Large intestine (tissue), 3 donors: ENCODE measurements around the gene KRTAP10-6. TPM values are rescaled to one million over a fixed set of nuclear protein-coding genes. Genes with fewer than 3 reads are reported as not detected.
"Not testable (repeated sequence)": the region's sequence is repeated elsewhere in the genome, so short reads cannot be mapped to it uniquely, and the experiment has no call there.

Source experiments
- DNase-seq, 2 donors: peaks; one replicate each; pipeline versions ENCODE4 v3.0.0 to v3.0.0-alpha.2; 2013
- H3K27ac ChIP-seq: one replicate; pipeline ENCODE4 v1.5.1; 2013; ENCODE audit warnings: low read length
- H3K27me3 ChIP-seq: 2 replicates; pipeline ENCODE4 v1.6.1; 2013; ENCODE audit warnings: low read length; ENCODE audit not compliant: control insufficient read depth, insufficient read depth
- H3K36me3 ChIP-seq: 2 replicates; pipeline ENCODE4 v1.6.1; 2013; ENCODE audit warnings: low read length; ENCODE audit not compliant: control insufficient read depth, insufficient read depth
- H3K4me1 ChIP-seq: one replicate; pipeline ENCODE4 v1.6.1; 2013; ENCODE audit warnings: low read length; ENCODE audit not compliant: control insufficient read depth, insufficient read depth
- H3K4me3 ChIP-seq: one replicate; pipeline ENCODE4 v1.5.1; 2013; ENCODE audit warnings: low read length
- H3K9me3 ChIP-seq: one replicate; pipeline ENCODE4 v1.6.1; 2013; ENCODE audit warnings: mild to moderate bottlenecking, low read depth, low read length, moderate library complexity; ENCODE audit not compliant: control insufficient read depth
- WGBS: methylation state at CpG from one replicate; pipeline ENCODE4 v1.1.5; 2013; ENCODE audit warnings: low lambda C conversion rate; ENCODE audit not compliant: insufficient coverage; 5-methylcytosine and 5-hydroxymethylcytosine counted together
- polyA plus RNA-seq: library from polyadenylated mRNA; unstranded; fragments of 120-200 nt; gene quantifications from one replicate; pipeline ENCODE4 v1.2.1, GENCODE V29; 2013

KRTAP10-6 gene
- polyA plus RNA-seq, 1 donor = not detected

- no peak for DNase-seq
Measured at GRCh38 chr21:44568261-44568660, 24.0 kb downstream of the KRTAP10-6 start.

GRCh38 chr21:44567481-44568171, 24.7 kb downstream of the KRTAP10-6 start:
- Histone ChIP-seq H3K27me3 (no peaks in the 10 kb centered on the region), H3K4me3 (no peak overlapping the region), H3K4me1 (no peaks in the 10 kb centered on the region), H3K9me3 (peaks cover 6% of the 10 kb centered on the region), H3K36me3 (no peaks in the 10 kb centered on the region), H3K27ac (no peak overlapping the region)
- DNase-seq = no peak
- 82% methylated on average over 2 of the region's 18 CpGs for WGBS

More at GRCh38 chr21:44568261-44568660, 24.0 kb downstream of the KRTAP10-6 start:
- no peak overlapping the region for H3K4me3 ChIP-seq
- H3K36me3 ChIP-seq = no peaks in the 10 kb centered on the region
- H3K4me1 ChIP-seq = no peaks in the 10 kb centered on the region
- no CpG with 5 or more reads among the region's 12 CpGs for WGBS
- no peaks in the 10 kb centered on the region for H3K27me3 ChIP-seq
- H3K9me3 ChIP-seq = peaks cover 6% of the 10 kb centered on the region
- H3K27ac ChIP-seq = no peak overlapping the region

GRCh38 chr21:44566403-44566802, 25.9 kb downstream of the KRTAP10-6 start:
- Histone ChIP-seq H3K4me3 (no peak overlapping the region), H3K9me3 (peaks cover under 1% of the 10 kb centered on the region), H3K27me3 (no peaks in the 10 kb centered on the region), H3K27ac (no peak overlapping the region), H3K36me3 (no peaks in the 10 kb centered on the region), H3K4me1 (no peaks in the 10 kb centered on the region)
- no peak for DNase-seq
- WGBS = no CpG with 5 or more reads among the region's 1 CpG

GRCh38 chr21:44564886-44565598, 27.3 kb downstream of the KRTAP10-6 start:
- no peak overlapping the region for H3K27ac ChIP-seq
- DNase-seq = no peak
- H3K36me3 ChIP-seq = no peaks in the 10 kb centered on the region
- 100% methylated on average over 1 of the region's 1 CpG for WGBS
- no peaks in the 10 kb centered on the region for H3K9me3 ChIP-seq
- no peak overlapping the region for H3K4me3 ChIP-seq
- no peaks in the 10 kb centered on the region for H3K4me1 ChIP-seq
- H3K27me3 ChIP-seq = no peaks in the 10 kb centered on the region

GRCh38 chr21:44564099-44564498, 28.2 kb downstream of the KRTAP10-6 start:
- H3K27ac ChIP-seq = no peak overlapping the region
- no peak overlapping the region for H3K4me3 ChIP-seq
- WGBS = no CpG with 5 or more reads among the region's 1 CpG
- H3K27me3 ChIP-seq = no peaks in the 10 kb centered on the region
- DNase-seq = no peak
- no peaks in the 10 kb centered on the region for H3K9me3 ChIP-seq
- H3K36me3 ChIP-seq = no peaks in the 10 kb centered on the region
- no peaks in the 10 kb centered on the region for H3K4me1 ChIP-seq

GRCh38 chr21:44558695-44559094, 33.6 kb downstream of the KRTAP10-6 start, which contains the start of gene KRTAP10-3:
Gene KRTAP10-3, minus strand, starts transcription at chr21:44558795. Its CDS starts 80 bp downstream, at chr21:44558715.
- Histone ChIP-seq H3K9me3 (no peaks in the 10 kb centered on the region), H3K27me3 (peaks cover 12% of the 10 kb centered on the region), H3K4me1 (no peaks in the 10 kb centered on the region), H3K27ac (no peak within 1 kb of the TSS), H3K4me3 (no peak within 1 kb of the TSS), H3K36me3 (no peaks in the 10 kb centered on the region)
- WGBS = no CpG with 5 or more reads among the region's 5 CpGs
- DNase-seq = no peak

- WGBS = no CpG with 5 or more reads among the region's 10 CpGs
- not testable (repeated sequence) for H3K9me3 ChIP-seq, H3K4me3 ChIP-seq, DNase-seq, H3K4me1 ChIP-seq, H3K27ac ChIP-seq, H3K36me3 ChIP-seq
- peaks cover 12% of the 10 kb centered on the region for H3K27me3 ChIP-seq
Measured at GRCh38 chr21:44558329-44558675, 34.0 kb downstream of the KRTAP10-6 start.

GRCh38 chr21:44557491-44558328, 34.6 kb downstream of the KRTAP10-6 start:
- no CpG with 5 or more reads among the region's 30 CpGs for WGBS
- H3K4me3 ChIP-seq = no peak overlapping the region
- H3K4me1 ChIP-seq = no peaks in the 10 kb centered on the region
- H3K9me3 ChIP-seq = no peaks in the 10 kb centered on the region
- DNase-seq = no peak
- no peaks in the 10 kb centered on the region for H3K36me3 ChIP-seq
- H3K27ac ChIP-seq = no peak overlapping the region
- peaks cover 13% of the 10 kb centered on the region for H3K27me3 ChIP-seq

GRCh38 chr21:44556879-44557278, 35.4 kb downstream of the KRTAP10-6 start:
- no peak overlapping the region for H3K27ac ChIP-seq
- no peaks in the 10 kb centered on the region for H3K4me1 ChIP-seq
- no CpG with 5 or more reads among the region's 9 CpGs for WGBS
- DNase-seq = no peak
- H3K4me3 ChIP-seq = no peak overlapping the region
- H3K27me3 ChIP-seq = peaks cover 14% of the 10 kb centered on the region
- H3K9me3 ChIP-seq = no peaks in the 10 kb centered on the region
- H3K36me3 ChIP-seq = no peaks in the 10 kb centered on the region

- Histone ChIP-seq H3K36me3 (no peaks in the 10 kb centered on the region), H3K4me3 (no peak overlapping the region), H3K27ac (no peak overlapping the region), H3K9me3 (no peaks in the 10 kb centered on the region), H3K4me1 (no peaks in the 10 kb centered on the region), H3K27me3 (peaks cover 14% of the 10 kb centered on the region)
- WGBS = no CpG with 5 or more reads among the region's 13 CpGs
- DNase-seq = no peak
Measured at GRCh38 chr21:44555200-44555875, 37.0 kb downstream of the KRTAP10-6 start.
